AG09319 (cell line): Measurements from ENCODE around the gene GGT1.
A peak's percentile ranks its signal among the peaks of the same experiment; 100 is the strongest.
"Not testable (repeated sequence)": the region's sequence is repeated elsewhere in the genome, so short reads cannot be mapped to it uniquely, and the experiment has no call there.

Experiments used
- DNase-seq: peaks from one replicate; pipeline ENCODE4 v3.0.0-alpha.2; 2010; ENCODE audit warnings: low read depth; ENCODE audit errors: extremely low read depth
- CTCF ChIP-seq: IDR thresholded peaks from 2 replicates; pipeline ENCODE4 v1.5.1; 2011; ENCODE audit warnings: low read depth, mild to moderate bottlenecking, inconsistent platforms, low read length, moderate library complexity

Gene GGT1

GRCh38 chr22:24591286-24591830 is 11.6 kb upstream of the GGT1 start:
- DNase-seq, result no peak

GRCh38 chr22:24592058-24592850 is 10.7 kb upstream of the GGT1 start:
- no peak for DNase-seq
- no peak for TF ChIP-seq CTCF

More at GRCh38 chr22:24591286-24591830, 11.6 kb upstream of the GGT1 start:
- no peak for TF ChIP-seq CTCF

- no peak for TF ChIP-seq CTCF
- DNase-seq, result peak; percentile 64
These were observed 10.0 kb upstream of the GGT1 start, which contains the start of gene LRRC75B for GRCh38 chr22:24592851-24593558. Gene LRRC75B (minus strand): TSS chr22:24593073. CDS start chr22:24593039, 34 bp downstream.

GRCh38 chr22:24593559-24593835 is 9.5 kb upstream of the GGT1 start:
- DNase-seq, result not testable (repeated sequence)

DNA sequence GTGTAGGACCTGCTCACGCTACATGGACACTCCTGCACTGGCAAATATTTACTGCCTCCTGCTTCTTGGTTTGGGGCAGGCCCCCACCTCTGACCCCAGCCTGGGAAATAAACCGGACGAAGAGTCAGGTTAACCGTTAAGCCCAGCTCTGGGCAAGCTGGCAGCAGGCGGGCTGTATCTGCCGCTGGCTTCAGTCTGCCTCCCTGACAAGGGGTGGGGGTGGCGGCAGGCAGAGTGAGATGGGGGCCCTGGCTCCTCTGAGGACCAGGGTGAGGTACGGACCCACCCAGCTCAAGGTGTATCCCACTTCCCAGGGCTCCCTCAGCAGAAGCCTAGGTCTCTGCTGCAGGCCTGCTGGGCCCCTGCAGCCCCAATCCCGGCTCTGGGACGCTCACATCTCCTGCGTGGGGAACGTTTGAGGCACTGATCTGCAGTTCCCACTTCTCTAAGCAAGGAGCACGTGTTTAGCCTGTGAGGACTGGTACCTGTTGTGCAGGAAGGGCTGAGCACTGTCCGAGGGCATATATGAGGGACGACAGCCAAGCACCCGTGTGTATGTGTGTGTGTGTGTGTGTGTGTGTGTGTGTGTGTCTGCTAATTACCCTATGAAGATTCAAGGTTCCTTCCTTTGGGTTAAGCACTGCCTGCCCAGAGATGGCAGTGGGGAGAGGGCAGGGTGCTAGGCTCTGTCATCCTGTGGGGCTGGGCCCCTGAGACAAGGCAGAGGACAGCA is 9.0 kb upstream of the GGT1 start:
- no peak for TF ChIP-seq CTCF
- no peak for DNase-seq

DNA sequence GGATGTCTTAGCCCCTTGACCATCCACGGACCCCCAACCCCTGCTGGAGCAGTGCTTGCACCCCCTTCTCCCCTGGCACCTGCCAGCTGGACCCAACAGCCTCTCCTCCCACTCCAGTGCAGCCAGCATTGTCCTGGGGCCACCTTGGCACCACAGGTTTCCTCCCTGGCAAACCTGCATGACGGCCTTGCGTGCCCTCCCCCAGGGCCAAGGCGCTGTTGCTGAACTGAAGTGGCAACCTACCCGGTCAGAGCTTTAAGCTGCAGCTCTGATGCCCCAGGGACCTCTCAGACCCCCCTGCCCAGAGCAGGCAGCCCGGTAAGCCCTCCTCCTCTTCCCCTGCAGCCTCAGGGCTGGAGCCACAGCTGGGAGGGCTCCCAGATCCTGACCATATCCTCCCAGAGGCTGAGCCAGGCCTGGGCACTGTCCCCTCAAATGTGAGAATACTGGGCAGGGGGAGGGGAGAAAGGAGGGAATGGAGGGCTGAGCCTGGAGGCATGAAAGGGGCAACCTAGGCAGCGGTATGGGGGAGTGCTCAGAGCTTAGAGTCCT is 8.3 kb upstream of the GGT1 start:
- DNase-seq, result no peak
- TF ChIP-seq CTCF, result no peak

DNA sequence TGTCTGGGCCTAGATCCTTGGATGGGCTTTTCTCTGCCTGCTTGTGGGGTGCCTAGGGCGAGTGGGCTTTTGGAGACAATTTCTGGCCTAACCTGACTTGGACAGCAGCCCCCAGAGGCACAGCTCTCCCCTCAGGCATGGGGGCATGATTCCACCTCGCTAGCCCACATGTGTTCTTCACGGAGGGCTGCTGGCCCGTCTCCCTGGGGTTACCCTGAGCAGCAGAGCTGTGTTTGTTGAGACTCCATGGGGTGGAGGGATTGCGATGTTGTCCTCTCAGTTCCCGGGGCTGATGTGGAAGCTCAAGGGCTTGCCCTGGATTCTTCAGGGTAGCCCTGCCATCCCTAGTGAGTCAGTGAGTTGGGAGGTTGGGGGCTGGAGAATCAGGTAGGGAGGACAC is 7.8 kb upstream of the GGT1 start:
- no peak for TF ChIP-seq CTCF
- no peak for DNase-seq
